Lung (tissue), 12 donors: ENCODE data around the gene FANCC. TPM values are rescaled to one million over a fixed set of nuclear protein-coding genes. Genes with fewer than 3 reads are reported as not detected.
A peak's percentile ranks its signal among the peaks of the same experiment; 100 is the strongest.

Source experiments
- ATAC-seq: fragments of 200-7000 bp; cut with Tn5 transposase; one replicate; pipeline ENCODE4 v1.9.1; 2020; ENCODE audit warnings: moderate number of reproducible peaks; ENCODE audit not compliant: insufficient read depth, low FRiP score
- DNase-seq, 3 donors: peaks; one replicate each; pipeline ENCODE4 v3.0.0-alpha.2; 2013 to 2017
- H3K27ac ChIP-seq, 2 donors: one replicate each; pipeline ENCODE4 v1.5.1; 2013; ENCODE audit warnings: mild to moderate bottlenecking in 2 of 2, moderate library complexity in 2 of 2, control low read depth in 1 of 2, inconsistent platforms in 1 of 2, low read depth in 1 of 2, low read length in 1 of 2
- H3K27me3 ChIP-seq, 3 donors: one replicate each; pipeline ENCODE4 v1.5.1; 2013; ENCODE audit warnings: low read length in 2 of 3; ENCODE audit not compliant: control insufficient read depth in 3 of 3, insufficient read depth in 3 of 3
- H3K36me3 ChIP-seq, 4 donors: one replicate each; pipeline ENCODE4 v1.5.1; 2013; ENCODE audit warnings: low read length in 4 of 4, mild to moderate bottlenecking in 1 of 4, moderate library complexity in 1 of 4; ENCODE audit not compliant: control insufficient read depth in 4 of 4, insufficient read depth in 4 of 4
- H3K4me1 ChIP-seq, 5 donors: one replicate each; pipeline ENCODE4 v1.5.1; 2013; ENCODE audit warnings: low read length in 5 of 5, mild to moderate bottlenecking in 2 of 5, moderate library complexity in 1 of 5; ENCODE audit not compliant: control insufficient read depth in 5 of 5, insufficient read depth in 5 of 5
- H3K4me3 ChIP-seq: one replicate; pipeline ENCODE4 v1.5.1; 2013; ENCODE audit warnings: mild to moderate bottlenecking, control low read depth, moderate library complexity
- H3K9ac ChIP-seq, 2 donors: one replicate each; pipeline ENCODE4 v1.5.1; 2013; ENCODE audit warnings: low read length in 2 of 2, control low read depth in 1 of 2; ENCODE audit not compliant: insufficient read depth in 1 of 2
- H3K9me3 ChIP-seq, 4 donors: one replicate each; pipeline ENCODE4 v1.5.1; 2013; ENCODE audit warnings: low read length in 3 of 4, mild to moderate bottlenecking in 1 of 4, moderate library complexity in 1 of 4; ENCODE audit not compliant: control insufficient read depth in 4 of 4, insufficient read depth in 3 of 4
- WGBS, 2 donors: extraction: QIAGEN DNeasy Blood & Tissue Kit; methylation state at CpG; one replicate each; pipeline ENCODE4 v1.1.7; 2013; 5-methylcytosine and 5-hydroxymethylcytosine counted together
- polyA plus RNA-seq, 2 donors: library from polyadenylated mRNA; stranded (reverse); fragments of 200-250 nt; gene quantifications; one replicate each; pipeline ENCODE4 v1.2.1, GENCODE V29; 2013
- total RNA-seq, 2 donors: library from RNA; depleted of rRNA in 1 of 2; stranded (reverse); fragments of >200 nt in 1 of 2; gene quantifications; one replicate each; pipeline ENCODE4 v1.2.1, GENCODE V29; 2014 to 2021
- TF ChIP-seq, protein P1 (sequence below): IDR thresholded peaks from 2 replicates; pipeline ENCODE4 v1.5.1; 2012; ENCODE audit warnings: mild to moderate bottlenecking; ENCODE audit errors: control extremely low read depth, extremely low read depth
- donor health status: control.
- donor health status: control.
- donor health status: Bipolar disorder and iron deficiency.
- donor health status: healthy.
- donor health status: DM: yes; HTN: yes; CAD: no.

Gene FANCC
- total and polyA plus RNA-seq, 4 donors, result 4.4 to 20.0 (median 8.7) TPM

DNA sequence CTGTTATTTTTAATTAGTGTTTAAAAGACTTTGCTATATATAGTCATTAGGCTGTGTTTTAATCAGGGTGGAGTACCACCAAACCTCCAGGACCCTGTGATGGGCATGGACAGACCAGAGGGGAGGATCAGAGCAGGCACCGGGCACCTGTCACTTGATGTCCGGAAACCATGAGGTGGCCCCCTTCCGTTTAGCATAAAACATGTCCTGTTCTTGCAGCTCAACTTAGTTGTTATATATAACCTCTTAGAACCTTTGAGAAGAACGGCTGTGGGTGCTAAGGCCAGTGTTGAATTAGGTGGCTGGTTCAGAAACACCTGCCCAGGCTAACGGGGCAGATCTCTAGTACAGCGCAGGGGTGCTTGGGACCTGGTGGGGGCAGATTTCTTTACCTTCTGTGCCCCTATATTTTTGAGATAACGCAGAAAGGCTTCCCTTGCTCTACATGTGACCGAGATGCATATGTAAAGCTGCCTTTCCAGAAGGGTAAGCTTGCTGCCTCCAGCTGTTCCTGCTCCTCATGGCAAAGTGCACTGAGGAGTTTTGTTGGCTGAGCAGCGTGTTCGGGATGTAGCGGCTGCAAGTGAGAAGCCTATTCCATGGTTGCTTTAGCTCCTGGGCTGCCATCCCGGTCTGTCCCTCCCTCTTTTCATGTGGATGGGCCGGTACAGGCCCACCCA, 255.5 kb downstream of the FANCC start:
- no peaks in the 10 kb centered on the region for H3K27me3 ChIP-seq
- peaks cover 24 to 40% (median 31%) of the 10 kb centered on the region in 5 donors for H3K4me1 ChIP-seq
- peak in 1 of 3 donors; percentile 51 for DNase-seq
- ATAC-seq, result no peak
- peak overlapping the region; percentile 37 to 46 for H3K27ac ChIP-seq
- H3K4me3 ChIP-seq, result no peak overlapping the region
- no peaks in the 10 kb centered on the region for H3K9me3 ChIP-seq
- peaks cover 11 to 31% (median 21%) of the 10 kb centered on the region in 4 donors for H3K36me3 ChIP-seq
- no peak overlapping the region for H3K9ac ChIP-seq
- WGBS, 2 donors, result 69 to 76% methylated on average over 13 of the region's 13 CpGs
- TF ChIP-seq, protein P1, sequence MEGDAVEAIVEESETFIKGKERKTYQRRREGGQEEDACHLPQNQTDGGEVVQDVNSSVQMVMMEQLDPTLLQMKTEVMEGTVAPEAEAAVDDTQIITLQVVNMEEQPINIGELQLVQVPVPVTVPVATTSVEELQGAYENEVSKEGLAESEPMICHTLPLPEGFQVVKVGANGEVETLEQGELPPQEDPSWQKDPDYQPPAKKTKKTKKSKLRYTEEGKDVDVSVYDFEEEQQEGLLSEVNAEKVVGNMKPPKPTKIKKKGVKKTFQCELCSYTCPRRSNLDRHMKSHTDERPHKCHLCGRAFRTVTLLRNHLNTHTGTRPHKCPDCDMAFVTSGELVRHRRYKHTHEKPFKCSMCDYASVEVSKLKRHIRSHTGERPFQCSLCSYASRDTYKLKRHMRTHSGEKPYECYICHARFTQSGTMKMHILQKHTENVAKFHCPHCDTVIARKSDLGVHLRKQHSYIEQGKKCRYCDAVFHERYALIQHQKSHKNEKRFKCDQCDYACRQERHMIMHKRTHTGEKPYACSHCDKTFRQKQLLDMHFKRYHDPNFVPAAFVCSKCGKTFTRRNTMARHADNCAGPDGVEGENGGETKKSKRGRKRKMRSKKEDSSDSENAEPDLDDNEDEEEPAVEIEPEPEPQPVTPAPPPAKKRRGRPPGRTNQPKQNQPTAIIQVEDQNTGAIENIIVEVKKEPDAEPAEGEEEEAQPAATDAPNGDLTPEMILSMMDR, result no peak

DNA sequence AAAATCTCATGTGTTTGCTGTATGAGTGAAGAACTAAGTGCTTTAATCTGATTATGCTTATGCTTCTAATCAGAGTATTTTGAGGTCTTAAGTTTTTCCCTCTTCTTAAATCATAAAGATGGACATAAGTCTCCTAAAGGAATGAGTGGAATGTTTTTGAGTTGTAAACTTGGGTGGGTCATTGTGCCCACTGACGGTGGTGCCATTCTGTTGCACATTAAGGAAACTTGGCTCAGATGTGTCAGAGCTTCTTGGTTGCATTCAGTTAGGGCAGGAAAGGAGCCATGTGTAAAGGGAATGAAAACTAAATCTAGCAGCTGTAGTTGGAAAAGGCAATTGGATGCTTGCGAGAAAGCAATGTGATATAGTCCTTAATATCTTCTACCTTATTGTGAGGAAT, 256.6 kb downstream of the FANCC start:
- Histone ChIP-seq H3K27ac (no peak overlapping the region), H3K4me1 (peaks cover 28 to 51% (median 35%) of the 10 kb centered on the region in 5 donors), H3K36me3 (peaks cover 11 to 24% (median 19%) of the 10 kb centered on the region in 4 donors), H3K4me3 (no peak overlapping the region), H3K9me3 (no peaks in the 10 kb centered on the region), H3K9ac (no peak overlapping the region), H3K27me3 (no peaks in the 10 kb centered on the region)
- no peak for DNase-seq
- 70 to 75% methylated on average over 2 of the region's 2 CpGs for WGBS, 2 donors
- ATAC-seq, result no peak
- TF ChIP-seq, protein P1, result no peak

DNA sequence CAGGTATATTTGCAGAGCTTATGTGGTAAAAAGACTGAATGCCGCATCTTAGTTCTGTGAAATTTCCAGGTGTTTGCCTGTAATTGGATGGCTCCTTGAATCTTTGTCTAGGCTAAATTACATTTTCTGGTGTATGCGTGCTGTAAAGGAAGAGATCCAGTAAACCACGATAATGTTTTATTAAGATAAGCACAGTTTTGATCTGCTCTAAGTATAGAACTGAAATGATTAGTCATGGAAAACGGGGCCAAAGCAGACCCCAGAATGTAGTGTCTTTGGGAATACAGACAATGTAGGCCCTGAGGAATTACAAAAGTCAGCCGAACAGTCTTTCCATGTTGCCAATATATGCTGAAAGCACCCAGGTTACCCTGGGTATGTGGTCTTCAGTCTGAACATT, 257.3 kb downstream of the FANCC start:
- H3K9ac ChIP-seq, result peak overlapping the region in 1 of 2 donors; percentile 8
- peak overlapping the region in 1 of 2 donors; percentile 10 for H3K27ac ChIP-seq
- no peaks in the 10 kb centered on the region for H3K27me3 ChIP-seq
- DNase-seq (no peak), ATAC-seq (no peak)
- H3K4me1 ChIP-seq, result peaks cover 27 to 58% (median 42%) of the 10 kb centered on the region in 5 donors
- 51 to 59% methylated on average over 5 of the region's 5 CpGs for WGBS, 2 donors
- no peaks in the 10 kb centered on the region for H3K9me3 ChIP-seq
- TF ChIP-seq, protein P1, result no peak
- H3K4me3 ChIP-seq, result no peak overlapping the region
- peaks cover 9 to 21% (median 18%) of the 10 kb centered on the region in 4 donors for H3K36me3 ChIP-seq
